ENCODE data around the gene OPRD1.

OPRD1 gene

GRCh38 chr1:28828227-28828858 is 16.4 kb downstream of the OPRD1 start (continued):
- TF ChIP-seq FEZF1 (tag by site-specific recombination; IDR thresholded peaks at IDR 0.05) (peak; percentile 30), SP7 (tag by site-specific recombination; IDR thresholded peaks at IDR 0.05) (0 out of 2 replicates have a peak, but pooled peaks have one; percentile 27), GLIS1 (tag by site-specific recombination; IDR thresholded peaks at IDR 0.05) (peak; percentile 52)

- ChIA-PET POLR2A (no interaction called here), CTCF (interaction anchor here (0.7 kb wide), 1 partner anchor 12 kb away, joined by 3 read pairs; no protein-coding TSS in a partner anchor)
- H3K27ac ChIP-seq (ENCODE audit: extremely low read depth, low read depth, low read length): no peak overlapping the region
- no peak overlapping the region for H3K4me3 ChIP-seq (ENCODE audit: low read depth, low read length)
- H3K4me1 ChIP-seq (ENCODE audit: control insufficient read depth, insufficient read depth, low read length): no peaks in the 10 kb centered on the region
- no peaks in the 10 kb centered on the region for H3K36me3 ChIP-seq (ENCODE audit: control insufficient read depth in 2 of 2, insufficient read depth in 1 of 2, low read length in 2 of 2)
- H3K9me3 ChIP-seq (ENCODE audit: control insufficient read depth, insufficient read depth, low read depth, low read length): no peaks in the 10 kb centered on the region
- TF ChIP-seq PRDM10 (tag by site-specific recombination; IDR thresholded peaks at IDR 0.05) (peak; percentile 53), ZNF169 (tag by site-specific recombination; IDR thresholded peaks at IDR 0.05) (no peak), ZNF37A (tag by site-specific recombination; IDR thresholded peaks at IDR 0.05) (no peak), ZNF677 (tag by site-specific recombination; IDR thresholded peaks at IDR 0.05) (no peak), ZSCAN16 (tag by site-specific recombination; IDR thresholded peaks at IDR 0.05) (no peak), KLF1 (tag by site-specific recombination; IDR thresholded peaks at IDR 0.05) (no peak), ZNF692 (tag by site-specific recombination; IDR thresholded peaks at IDR 0.05) (peak; percentile 34; the same call in 1 of the 2 replicates)
Measured at GRCh38 chr1:28830814-28831213, 18.8 kb downstream of the OPRD1 start.

GRCh38 chr1:28832966-28833365 is 21.0 kb downstream of the OPRD1 start:
- Histone ChIP-seq H3K36me3 (ENCODE audit: control insufficient read depth in 2 of 2, insufficient read depth in 1 of 2, low read length in 2 of 2) (no peaks in the 10 kb centered on the region), H3K4me1 (ENCODE audit: control insufficient read depth, insufficient read depth, low read length) (no peaks in the 10 kb centered on the region), H3K27ac (ENCODE audit: extremely low read depth, low read depth, low read length) (no peak overlapping the region), H3K9me3 (ENCODE audit: control insufficient read depth, insufficient read depth, low read depth, low read length) (no peaks in the 10 kb centered on the region), H3K4me3 (ENCODE audit: low read depth, low read length) (no peak overlapping the region)
- ChIA-PET POLR2A (no interaction called here), CTCF (interaction anchor here (0.6 to 1.0 kb wide), 2 partner anchors 13 to 178 kb away, joined by 3 read pairs; no protein-coding TSS in a partner anchor)
- TF ChIP-seq HOXC10 (CRISPR knock-in tag; IDR thresholded peaks at IDR 0.05) (no peak), ZNF600 (tag by site-specific recombination; IDR thresholded peaks at IDR 0.05) (no peak), ZNF792 (tag by site-specific recombination; IDR thresholded peaks at IDR 0.05) (no peak)

- H3K27ac ChIP-seq (ENCODE audit: extremely low read depth, low read depth, low read length): no peak overlapping the region
- H3K9me3 ChIP-seq (ENCODE audit: control insufficient read depth, insufficient read depth, low read depth, low read length): no peaks in the 10 kb centered on the region
- H3K4me3 ChIP-seq (ENCODE audit: low read depth, low read length): no peak overlapping the region
- H3K4me1 ChIP-seq (ENCODE audit: control insufficient read depth, insufficient read depth, low read length): no peaks in the 10 kb centered on the region
- CTCF ChIA-PET: interaction anchor here (1.0 kb wide), 1 partner anchor 13 kb away, joined by 3 read pairs; no protein-coding TSS in a partner anchor
- POLR2A ChIA-PET: no interaction called here
- H3K36me3 ChIP-seq (ENCODE audit: control insufficient read depth in 2 of 2, insufficient read depth in 1 of 2, low read length in 2 of 2): no peaks in the 10 kb centered on the region
- no peak for TF ChIP-seq ZNF558 (tag by site-specific recombination; IDR thresholded peaks at IDR 0.05)
- no peak for TF ChIP-seq ZNF138 (tag by site-specific recombination; IDR thresholded peaks at IDR 0.05; ENCODE audit: borderline replicate concordance)
- TF ChIP-seq ZNF112 (tag by site-specific recombination; IDR thresholded peaks at IDR 0.05): no peak
- no peak for TF ChIP-seq ZNF214 (tag by site-specific recombination; IDR thresholded peaks at IDR 0.05; ENCODE audit: borderline replicate concordance)
- TF ChIP-seq ZBTB26 (tag by site-specific recombination; optimal IDR thresholded peaks at IDR 0.05): no peak
- TF ChIP-seq ZNF133 (tag by site-specific recombination; IDR thresholded peaks at IDR 0.05): no peak
- TF ChIP-seq ZNF114 (tag by site-specific recombination; IDR thresholded peaks at IDR 0.05): no peak
- no peak for TF ChIP-seq MYNN (tag by site-specific recombination; IDR thresholded peaks at IDR 0.05; ENCODE audit: borderline replicate concordance)
- TF ChIP-seq PRDM6 (tag by site-specific recombination; IDR thresholded peaks at IDR 0.05): no peak
Measured at GRCh38 chr1:28833381-28833780, 21.4 kb downstream of the OPRD1 start.

Data from HEK293 (cell line).